PFSK-1 (cell line): ENCODE results near the gene MUC21.

Experiments
- POLR2AphosphoS5 ChIP-seq: IDR thresholded peaks from 2 replicates; pipeline ENCODE4 v1.6.1; 2012; ENCODE audit warnings: low read depth, mild to moderate bottlenecking, control low read depth, low read length, moderate library complexity
- REST ChIP-seq, 2 experiments: IDR thresholded peaks; 2 replicates each; pipeline versions ENCODE4 v1.6.1 to v1.8.0; 2011 to 2012; ENCODE audit warnings: low read depth in 2 of 2, low read length in 2 of 2, control low read depth in 1 of 2, inconsistent platforms in 1 of 2, mild to moderate bottlenecking in 1 of 2, moderate library complexity in 1 of 2; ENCODE audit not compliant: insufficient read depth in 1 of 2
- SIN3A ChIP-seq: IDR thresholded peaks from 2 replicates; pipeline ENCODE4 v1.6.1; 2012; ENCODE audit warnings: mild to moderate bottlenecking, low read length, moderate library complexity, borderline replicate concordance; ENCODE audit not compliant: insufficient read depth
- TAF1 ChIP-seq: IDR thresholded peaks from 2 replicates; pipeline ENCODE4 v1.6.1; 2012; ENCODE audit warnings: low read length, control low read depth, borderline replicate concordance; ENCODE audit not compliant: insufficient read depth

GRCh38 chr6:30985490-30985889, 2.0 kb downstream of the MUC21 start:
- TF ChIP-seq POLR2AphosphoS5 (no peak), TAF1 (no peak), REST (IDR thresholded peaks at IDR 0.05; ENCODE audit: insufficient read depth in 1 of 2, low read depth in 2 of 2, low read length in 2 of 2) (no peak), SIN3A (no peak)
